ENCODE results near the gene SCFD2.

The SCFD2 gene

GRCh38 chr4:53168228-53168627, 197.6 kb downstream of the SCFD2 start:
- H3K9me2 ChIP-seq (ENCODE audit: low read depth, low read length), result no peaks in the 10 kb centered on the region
- no peaks in the 10 kb centered on the region for H4K20me1 ChIP-seq (ENCODE audit: insufficient read depth, low read length)
- TF ChIP-seq EZH2 (IDR thresholded peaks at IDR 0.05; ENCODE audit: borderline replicate concordance, low read length) (no peak), CTCF (IDR thresholded peaks at IDR 0.05; ENCODE audit: low read length) (no peak)
- H3K9ac ChIP-seq (ENCODE audit: low read length), result no peak overlapping the region
- no peaks in the 10 kb centered on the region for H3K9me3 ChIP-seq (ENCODE audit: low read length)
- H3F3A ChIP-seq (ENCODE audit: insufficient read depth, low read length), result no peaks in the 10 kb centered on the region
- H3K4me2 ChIP-seq (ENCODE audit: low read length), result no peak overlapping the region
- H3K4me1 ChIP-seq (ENCODE audit: insufficient read depth, low read length, severe bottlenecking), result no peaks in the 10 kb centered on the region
- H3K27me3 ChIP-seq (ENCODE audit: insufficient read depth, low read length), result no peaks in the 10 kb centered on the region
- H3K36me3 ChIP-seq (ENCODE audit: insufficient read depth, low read length), result no peaks in the 10 kb centered on the region
- H3K4me3 ChIP-seq (ENCODE audit: low read depth, low read length, poor library complexity, severe bottlenecking), result no peak overlapping the region
- H3K27ac ChIP-seq (ENCODE audit: low read depth, low read length, poor library complexity, severe bottlenecking), result no peak overlapping the region
- H3K79me2 ChIP-seq (ENCODE audit: insufficient read depth, low read length), result no peaks in the 10 kb centered on the region
- no peak overlapping the region for H2AFZ ChIP-seq (ENCODE audit: low read length)

- Histone ChIP-seq H3K4me1 (ENCODE audit: insufficient read depth, low read length, severe bottlenecking) (no peaks in the 10 kb centered on the region), H3K27ac (ENCODE audit: low read depth, low read length, poor library complexity, severe bottlenecking) (no peak overlapping the region), H3K27me3 (ENCODE audit: insufficient read depth, low read length) (no peaks in the 10 kb centered on the region), H3K4me2 (ENCODE audit: low read length) (no peak overlapping the region), H3K9me3 (ENCODE audit: low read length) (no peaks in the 10 kb centered on the region), H3K4me3 (ENCODE audit: low read depth, low read length, poor library complexity, severe bottlenecking) (no peak overlapping the region), H3K79me2 (ENCODE audit: insufficient read depth, low read length) (no peaks in the 10 kb centered on the region), H3K36me3 (ENCODE audit: insufficient read depth, low read length) (no peaks in the 10 kb centered on the region), H3K9me2 (ENCODE audit: low read depth, low read length) (no peaks in the 10 kb centered on the region), H2AFZ (ENCODE audit: low read length) (no peak overlapping the region), H3F3A (ENCODE audit: insufficient read depth, low read length) (no peaks in the 10 kb centered on the region), H3K9ac (ENCODE audit: low read length) (no peak overlapping the region), H4K20me1 (ENCODE audit: insufficient read depth, low read length) (no peaks in the 10 kb centered on the region)
- TF ChIP-seq CTCF (IDR thresholded peaks at IDR 0.05; ENCODE audit: low read length) (no peak), EZH2 (IDR thresholded peaks at IDR 0.05; ENCODE audit: borderline replicate concordance, low read length) (no peak)
Measured at GRCh38 chr4:53162969-53163368, 202.9 kb downstream of the SCFD2 start.

GRCh38 chr4:53161787-53162433, 204.0 kb downstream of the SCFD2 start:
- H3K4me3 ChIP-seq (ENCODE audit: low read depth, low read length, poor library complexity, severe bottlenecking), result no peak overlapping the region
- H3K27ac ChIP-seq (ENCODE audit: low read depth, low read length, poor library complexity, severe bottlenecking), result no peak overlapping the region
- H3K27me3 ChIP-seq (ENCODE audit: insufficient read depth, low read length), result no peaks in the 10 kb centered on the region
- H3K9me3 ChIP-seq (ENCODE audit: low read length), result no peaks in the 10 kb centered on the region
- H3K79me2 ChIP-seq (ENCODE audit: insufficient read depth, low read length), result no peaks in the 10 kb centered on the region
- H3K4me2 ChIP-seq (ENCODE audit: low read length), result no peak overlapping the region
- no peaks in the 10 kb centered on the region for H3K9me2 ChIP-seq (ENCODE audit: low read depth, low read length)
- H2AFZ ChIP-seq (ENCODE audit: low read length), result no peak overlapping the region
- no peaks in the 10 kb centered on the region for H4K20me1 ChIP-seq (ENCODE audit: insufficient read depth, low read length)
- no peaks in the 10 kb centered on the region for H3K36me3 ChIP-seq (ENCODE audit: insufficient read depth, low read length)
- TF ChIP-seq EZH2 (IDR thresholded peaks at IDR 0.05; ENCODE audit: borderline replicate concordance, low read length), result no peak
- TF ChIP-seq CTCF (IDR thresholded peaks at IDR 0.05; ENCODE audit: low read length), result no peak
- no peaks in the 10 kb centered on the region for H3K4me1 ChIP-seq (ENCODE audit: insufficient read depth, low read length, severe bottlenecking)
- no peak overlapping the region for H3K9ac ChIP-seq (ENCODE audit: low read length)
- no peaks in the 10 kb centered on the region for H3F3A ChIP-seq (ENCODE audit: insufficient read depth, low read length)
